Neural cell (in vitro differentiated cells): ENCODE data around the gene ZNF429. TPM values are rescaled to one million over a fixed set of nuclear protein-coding genes. Genes with fewer than 3 reads are reported as not detected.

ENCODE experiments used
- H2AFZ ChIP-seq: fragments of 200-600, 300-800 bp; sonication (generic), shearing (Covaris generic); 2 replicates; pipeline ENCODE4 v1.6.0; 2014; ENCODE audit warnings: low read depth, mild to moderate bottlenecking, antibody characterized with exemption, low read length, moderate library complexity
- H3F3A ChIP-seq: fragments of 200-600 bp; shearing (Covaris generic); 2 replicates; pipeline ENCODE4 v1.6.1; 2016; ENCODE audit warnings: mild to moderate bottlenecking, moderate library complexity, mixed read lengths, antibody characterized with exemption, low read length; ENCODE audit not compliant: insufficient read depth, poor library complexity, severe bottlenecking
- H3K27ac ChIP-seq: fragments of 200-600, 300-800 bp; sonication (generic), shearing (Covaris generic); 2 replicates; pipeline ENCODE4 v1.5.1; 2014; ENCODE audit warnings: mild to moderate bottlenecking, low read length, moderate library complexity
- H3K27me3 ChIP-seq: fragments of 300-800, 200-600 bp; sonication (generic), shearing (Covaris generic); 2 replicates; pipeline ENCODE4 v1.6.0; 2014; ENCODE audit warnings: mild to moderate bottlenecking, low read depth, low read length, moderate library complexity; ENCODE audit not compliant: insufficient read depth
- H3K36me3 ChIP-seq: fragments of 300-800, 200-600 bp; sonication (generic), shearing (Covaris generic); 2 replicates; pipeline ENCODE4 v1.5.1; 2014; ENCODE audit warnings: mild to moderate bottlenecking, antibody characterized with exemption, low read length, moderate library complexity; ENCODE audit not compliant: insufficient read depth
- H3K4me2 ChIP-seq: fragments of 300-800, 200-600 bp; sonication (generic), shearing (Covaris generic); 2 replicates; pipeline ENCODE4 v1.6.0; 2014; ENCODE audit warnings: mild to moderate bottlenecking, low read length
- H3K4me3 ChIP-seq: fragments of 300-800, 200-600 bp; sonication (generic), shearing (Covaris generic); 2 replicates; pipeline ENCODE4 v1.5.1; 2014; ENCODE audit warnings: mild to moderate bottlenecking, low read length, moderate library complexity
- H3K79me2 ChIP-seq: fragments of 200-600 bp; shearing (Covaris generic); replicated peaks from 2 replicates; pipeline ENCODE4 v1.6.0; 2014; ENCODE audit warnings: mild to moderate bottlenecking, low read length, moderate library complexity; ENCODE audit not compliant: insufficient read depth
- H3K9ac ChIP-seq: fragments of 300-800, 200-600 bp; sonication (generic), shearing (Covaris generic); 2 replicates; pipeline ENCODE4 v1.6.1; 2016; ENCODE audit warnings: mild to moderate bottlenecking, low read length, mixed read lengths
- H3K9me2 ChIP-seq: fragments of 200-600 bp; shearing (Covaris generic); 2 replicates; pipeline ENCODE4 v1.6.1; 2016; ENCODE audit warnings: mild to moderate bottlenecking, low read length, mixed read lengths; ENCODE audit not compliant: insufficient read depth
- H3K9me3 ChIP-seq: fragments of 200-600, 300-800 bp; sonication (generic), shearing (Covaris generic); 2 replicates; pipeline ENCODE4 v1.6.1; 2016; ENCODE audit warnings: mild to moderate bottlenecking, mixed run types, low read length, moderate library complexity, mixed read lengths
- H4K20me1 ChIP-seq: fragments of 200-600 bp; shearing (Covaris generic); 2 replicates; pipeline ENCODE4 v1.6.1; 2016; ENCODE audit warnings: mild to moderate bottlenecking, mixed run types; ENCODE audit not compliant: insufficient read depth
- EP300 ChIP-seq: fragments of 450-650 bp; conservative IDR thresholded peaks from 2 replicates; pipeline ENCODE4 v1.6.1; 2014; ENCODE audit warnings: antibody characterized with exemption, mild to moderate bottlenecking, moderate library complexity; ENCODE audit not compliant: poor library complexity, severe bottlenecking
- EZH2 ChIP-seq: fragments of 200-600, 300-800 bp; shearing (Covaris generic), sonication (generic); IDR thresholded peaks from 2 replicates; pipeline ENCODE4 v1.6.1; 2014; ENCODE audit warnings: antibody characterized with exemption, low read length, borderline replicate concordance, mild to moderate bottlenecking; ENCODE audit not compliant: insufficient read depth, poor library complexity, severe bottlenecking
- MXI1 ChIP-seq: fragments of 450-650 bp; conservative IDR thresholded peaks from 2 replicates; pipeline ENCODE4 v1.6.1; 2014; ENCODE audit warnings: antibody characterized with exemption, mild to moderate bottlenecking; ENCODE audit not compliant: poor library complexity, severe bottlenecking
- POLR2AphosphoS5 ChIP-seq: IDR thresholded peaks from 2 replicates; pipeline ENCODE4 v1.6.1; 2012
- RAD21 ChIP-seq: fragments of 450-650 bp; conservative IDR thresholded peaks from 2 replicates; pipeline ENCODE4 v1.6.1; 2014; ENCODE audit warnings: antibody characterized with exemption, mild to moderate bottlenecking, moderate library complexity
- SMC3 ChIP-seq: fragments of 450-650 bp; conservative IDR thresholded peaks from 2 replicates; pipeline ENCODE4 v1.6.1; 2014; ENCODE audit warnings: antibody characterized with exemption, mild to moderate bottlenecking, moderate library complexity; ENCODE audit not compliant: poor library complexity
- TAF1 ChIP-seq: IDR thresholded peaks from 2 replicates; pipeline ENCODE4 v1.6.1; 2012; ENCODE audit warnings: low read depth
- polyA plus RNA-seq: library from polyadenylated mRNA; depleted of rRNA; stranded (reverse); fragments of >200 nt; gene quantifications from 2 replicates; pipeline ENCODE4 v1.2.3, GENCODE V29; 2014
- TF ChIP-seq, protein P1 (sequence below): fragments of 450-650 bp; IDR thresholded peaks from 2 replicates; pipeline ENCODE4 v1.5.1; 2014; ENCODE audit warnings: antibody characterized with exemption, mild to moderate bottlenecking, moderate library complexity; ENCODE audit not compliant: poor library complexity, severe bottlenecking
- TF ChIP-seq, protein P2 (sequence below): IDR thresholded peaks from 2 replicates; pipeline ENCODE4 v1.6.1; 2012; ENCODE audit warnings: borderline replicate concordance

The ZNF429 gene
- polyA plus RNA-seq, 1 donor from 2014 or later: 54.1 TPM

GRCh38 chr19:21603431-21604231 lies 98.2 kb downstream of the ZNF429 start:
- no peaks in the 10 kb centered on the region for H3K27me3 ChIP-seq
- no peaks in the 10 kb centered on the region for H3K9me2 ChIP-seq
- H3K9me3 ChIP-seq: no peaks in the 10 kb centered on the region
- H3K79me2 ChIP-seq: no peaks in the 10 kb centered on the region
- H2AFZ ChIP-seq: no peak overlapping the region
- H4K20me1 ChIP-seq: no peaks in the 10 kb centered on the region
- no peak overlapping the region for H3K4me2 ChIP-seq
- H3K4me3 ChIP-seq: no peak overlapping the region
- H3K27ac ChIP-seq: no peak overlapping the region
- H3K9ac ChIP-seq: no peak overlapping the region
- TF ChIP-seq EP300 (no peak), TAF1 (no peak), POLR2AphosphoS5 (no peak), MXI1 (no peak), EZH2 (no peak), SMC3 (no peak), RAD21 (no peak)
- TF ChIP-seq, protein P1, sequence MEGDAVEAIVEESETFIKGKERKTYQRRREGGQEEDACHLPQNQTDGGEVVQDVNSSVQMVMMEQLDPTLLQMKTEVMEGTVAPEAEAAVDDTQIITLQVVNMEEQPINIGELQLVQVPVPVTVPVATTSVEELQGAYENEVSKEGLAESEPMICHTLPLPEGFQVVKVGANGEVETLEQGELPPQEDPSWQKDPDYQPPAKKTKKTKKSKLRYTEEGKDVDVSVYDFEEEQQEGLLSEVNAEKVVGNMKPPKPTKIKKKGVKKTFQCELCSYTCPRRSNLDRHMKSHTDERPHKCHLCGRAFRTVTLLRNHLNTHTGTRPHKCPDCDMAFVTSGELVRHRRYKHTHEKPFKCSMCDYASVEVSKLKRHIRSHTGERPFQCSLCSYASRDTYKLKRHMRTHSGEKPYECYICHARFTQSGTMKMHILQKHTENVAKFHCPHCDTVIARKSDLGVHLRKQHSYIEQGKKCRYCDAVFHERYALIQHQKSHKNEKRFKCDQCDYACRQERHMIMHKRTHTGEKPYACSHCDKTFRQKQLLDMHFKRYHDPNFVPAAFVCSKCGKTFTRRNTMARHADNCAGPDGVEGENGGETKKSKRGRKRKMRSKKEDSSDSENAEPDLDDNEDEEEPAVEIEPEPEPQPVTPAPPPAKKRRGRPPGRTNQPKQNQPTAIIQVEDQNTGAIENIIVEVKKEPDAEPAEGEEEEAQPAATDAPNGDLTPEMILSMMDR: no peak
- TF ChIP-seq, protein P2, sequence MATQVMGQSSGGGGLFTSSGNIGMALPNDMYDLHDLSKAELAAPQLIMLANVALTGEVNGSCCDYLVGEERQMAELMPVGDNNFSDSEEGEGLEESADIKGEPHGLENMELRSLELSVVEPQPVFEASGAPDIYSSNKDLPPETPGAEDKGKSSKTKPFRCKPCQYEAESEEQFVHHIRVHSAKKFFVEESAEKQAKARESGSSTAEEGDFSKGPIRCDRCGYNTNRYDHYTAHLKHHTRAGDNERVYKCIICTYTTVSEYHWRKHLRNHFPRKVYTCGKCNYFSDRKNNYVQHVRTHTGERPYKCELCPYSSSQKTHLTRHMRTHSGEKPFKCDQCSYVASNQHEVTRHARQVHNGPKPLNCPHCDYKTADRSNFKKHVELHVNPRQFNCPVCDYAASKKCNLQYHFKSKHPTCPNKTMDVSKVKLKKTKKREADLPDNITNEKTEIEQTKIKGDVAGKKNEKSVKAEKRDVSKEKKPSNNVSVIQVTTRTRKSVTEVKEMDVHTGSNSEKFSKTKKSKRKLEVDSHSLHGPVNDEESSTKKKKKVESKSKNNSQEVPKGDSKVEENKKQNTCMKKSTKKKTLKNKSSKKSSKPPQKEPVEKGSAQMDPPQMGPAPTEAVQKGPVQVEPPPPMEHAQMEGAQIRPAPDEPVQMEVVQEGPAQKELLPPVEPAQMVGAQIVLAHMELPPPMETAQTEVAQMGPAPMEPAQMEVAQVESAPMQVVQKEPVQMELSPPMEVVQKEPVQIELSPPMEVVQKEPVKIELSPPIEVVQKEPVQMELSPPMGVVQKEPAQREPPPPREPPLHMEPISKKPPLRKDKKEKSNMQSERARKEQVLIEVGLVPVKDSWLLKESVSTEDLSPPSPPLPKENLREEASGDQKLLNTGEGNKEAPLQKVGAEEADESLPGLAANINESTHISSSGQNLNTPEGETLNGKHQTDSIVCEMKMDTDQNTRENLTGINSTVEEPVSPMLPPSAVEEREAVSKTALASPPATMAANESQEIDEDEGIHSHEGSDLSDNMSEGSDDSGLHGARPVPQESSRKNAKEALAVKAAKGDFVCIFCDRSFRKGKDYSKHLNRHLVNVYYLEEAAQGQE: no peak
- H3F3A ChIP-seq: no peaks in the 10 kb centered on the region
- no peaks in the 10 kb centered on the region for H3K36me3 ChIP-seq

DNA sequence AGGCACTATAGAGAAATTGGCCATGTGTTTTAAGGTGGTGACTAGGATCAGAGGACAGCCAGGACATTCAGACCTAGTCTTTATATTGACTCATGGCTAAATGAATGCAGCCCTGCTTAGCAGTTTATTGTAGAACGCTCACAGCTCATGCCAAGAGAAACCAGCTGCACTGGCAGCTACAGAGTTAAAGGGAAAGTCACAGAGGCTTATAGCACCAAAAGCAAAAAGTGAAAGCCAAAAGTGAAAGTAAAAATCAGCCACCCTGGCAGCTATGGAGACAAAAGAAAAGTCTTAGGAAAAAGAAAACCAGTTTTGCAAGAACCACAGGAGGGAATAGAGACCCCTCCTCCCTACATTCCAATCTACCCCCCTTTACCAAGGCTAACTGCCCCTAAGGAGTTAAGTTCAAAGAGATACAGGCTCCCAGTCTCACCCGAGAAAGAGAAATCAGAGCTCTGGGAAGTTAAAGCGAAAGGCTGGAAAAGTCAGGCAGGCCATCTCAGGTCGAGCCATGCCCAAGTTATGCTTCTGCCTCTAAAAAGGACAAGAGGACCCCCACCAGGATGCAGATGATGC lies 99.0 kb downstream of the ZNF429 start:
- H3K9me3 ChIP-seq: no peaks in the 10 kb centered on the region
- no peak overlapping the region for H2AFZ ChIP-seq
- no peaks in the 10 kb centered on the region for H3K9me2 ChIP-seq
- no peaks in the 10 kb centered on the region for H3K36me3 ChIP-seq
- no peaks in the 10 kb centered on the region for H3F3A ChIP-seq
- H3K27ac ChIP-seq: no peak overlapping the region
- H3K79me2 ChIP-seq: no peaks in the 10 kb centered on the region
- H3K4me3 ChIP-seq: no peak overlapping the region
- no peaks in the 10 kb centered on the region for H3K27me3 ChIP-seq
- TF ChIP-seq EZH2 (no peak), EP300 (no peak), RAD21 (no peak), SMC3 (no peak), TAF1 (no peak), POLR2AphosphoS5 (no peak), MXI1 (no peak)
- TF ChIP-seq, protein P2: no peak
- TF ChIP-seq, protein P1: no peak
- no peak overlapping the region for H3K4me2 ChIP-seq
- no peaks in the 10 kb centered on the region for H4K20me1 ChIP-seq
- H3K9ac ChIP-seq: no peak overlapping the region
